TTC549 (cell line): ENCODE data around the gene GSE1.

Experiments
- FAIRE-seq: peaks from 2 replicates; lab custom pipeline; 2012; peaks lifted over from hg19 to GRCh38; lab: Jason Lieb, UNC

Gene GSE1

GRCh38 chr16:85635545-85636140 is 22.5 kb downstream of the GSE1 start:
- FAIRE-seq: no peak

GRCh38 chr16:85636234-85636812 is 23.2 kb downstream of the GSE1 start:
- no peak for FAIRE-seq

GRCh38 chr16:85637061-85637807 is 24.1 kb downstream of the GSE1 start:
- no peak for FAIRE-seq

DNA sequence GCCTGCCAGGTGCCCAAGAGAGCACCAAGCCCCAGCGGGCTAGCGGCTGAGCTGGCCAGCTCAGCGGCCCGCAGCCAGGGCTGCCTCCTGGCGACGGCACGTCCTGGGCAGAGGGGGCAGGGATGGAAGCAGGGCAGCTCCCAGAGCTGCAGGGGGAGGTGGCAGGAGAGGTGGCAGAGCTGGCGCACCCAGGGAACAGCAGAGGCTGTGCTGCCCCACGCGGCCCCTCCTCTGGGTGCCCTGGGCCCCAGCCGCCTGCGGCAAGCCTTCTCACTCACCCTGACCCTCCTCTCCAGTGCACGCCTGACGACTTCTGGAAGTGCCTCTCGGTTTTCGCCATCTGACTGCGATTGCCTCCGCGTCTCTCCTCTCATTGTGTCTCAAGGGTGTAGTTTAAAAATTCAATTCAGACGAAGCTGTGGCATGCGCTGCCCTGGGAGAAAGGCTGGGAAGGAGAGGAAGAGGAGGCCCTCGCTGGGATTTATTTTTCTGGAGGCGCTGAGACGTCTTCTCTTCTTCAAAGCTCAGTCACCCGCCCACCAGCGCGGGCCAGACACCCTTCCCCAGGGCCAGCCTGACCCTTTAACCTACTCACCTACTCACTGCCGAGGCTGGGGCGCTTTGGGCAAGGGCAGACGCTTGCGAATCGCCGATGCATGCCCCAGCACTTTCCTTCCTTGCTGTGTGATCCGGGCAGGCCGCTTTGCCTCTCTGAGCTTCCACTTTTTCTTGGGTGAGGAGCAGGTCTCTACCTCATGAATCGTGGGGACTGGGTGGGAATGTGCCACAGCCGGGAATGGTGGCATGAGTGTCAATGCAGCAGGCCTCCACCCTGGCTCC is 24.9 kb downstream of the GSE1 start:
- no peak for FAIRE-seq

GRCh38 chr16:85638695-85639409 is 25.7 kb downstream of the GSE1 start:
- no peak for FAIRE-seq

DNA sequence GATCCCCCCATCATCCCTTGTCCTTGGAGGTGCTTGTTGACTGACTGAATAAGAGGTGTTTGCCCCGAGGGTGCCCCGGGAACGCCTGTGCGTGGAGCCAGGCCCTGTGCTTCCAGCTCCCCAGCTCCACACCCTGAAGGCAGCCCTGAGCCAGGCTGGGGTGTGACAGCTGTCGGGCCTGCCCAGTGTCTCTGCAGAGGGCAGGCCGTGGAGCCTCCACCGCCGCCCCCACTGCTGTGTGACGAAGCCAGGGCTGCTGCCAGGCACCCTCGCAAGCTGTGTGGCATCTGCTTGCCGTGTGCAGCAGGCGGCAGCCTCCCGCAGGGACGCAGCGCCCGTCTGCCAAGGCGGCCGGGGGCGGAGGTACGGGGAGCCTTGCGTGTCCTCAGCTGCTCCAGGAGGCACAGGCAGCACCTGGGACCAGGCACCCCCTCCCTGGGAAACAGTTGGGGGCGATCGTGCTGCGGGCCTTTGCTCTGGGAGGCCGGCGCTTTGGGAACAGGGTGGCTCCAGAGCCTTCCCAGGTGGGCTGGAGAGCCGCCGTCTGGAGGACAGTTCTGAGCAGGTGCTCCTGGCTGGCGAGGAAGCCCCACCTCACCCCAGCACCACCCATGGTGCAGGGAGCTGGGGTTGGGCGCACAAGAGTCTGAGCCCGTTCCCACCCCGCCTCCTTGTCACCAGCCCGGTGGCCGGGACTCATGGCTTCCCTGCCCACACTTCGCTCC is 26.6 kb downstream of the GSE1 start:
- no peak for FAIRE-seq

DNA sequence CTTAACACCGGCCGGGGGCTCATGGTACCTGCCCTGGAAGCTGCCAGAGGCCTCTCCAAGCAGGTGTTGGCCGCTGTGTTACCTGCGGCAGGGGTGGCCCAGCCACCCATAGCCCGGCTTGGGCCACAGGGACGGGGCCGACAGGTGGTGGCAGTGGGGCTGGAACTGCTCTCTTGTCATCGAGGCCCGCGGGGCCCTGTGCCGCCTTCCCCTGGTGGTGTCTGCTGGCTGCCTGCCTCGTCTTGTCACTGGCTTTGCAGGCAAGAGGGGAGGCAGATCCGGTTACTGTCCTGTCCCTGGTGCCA is 27.1 kb downstream of the GSE1 start:
- FAIRE-seq: no peak

DNA sequence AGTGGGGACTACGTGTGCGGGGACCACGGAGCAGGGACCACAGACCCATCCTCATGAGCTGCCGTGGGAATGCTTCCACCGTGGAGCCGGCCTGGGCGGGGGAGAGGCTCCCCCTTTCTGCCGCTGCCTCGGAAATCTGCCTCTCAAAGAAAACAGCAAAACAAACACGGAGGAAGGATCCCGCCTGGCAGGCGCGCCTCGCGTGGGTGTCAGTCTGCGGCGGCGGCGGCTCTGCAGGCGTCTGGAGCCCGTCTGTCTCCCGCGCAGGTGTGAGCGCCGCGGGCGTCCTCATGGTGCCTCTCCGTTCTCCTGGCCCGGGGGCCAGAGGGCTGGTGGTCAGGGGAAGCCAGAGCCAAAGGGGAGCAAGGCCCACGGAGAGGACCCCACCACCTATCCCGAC is 27.5 kb downstream of the GSE1 start:
- FAIRE-seq: no peak

DNA sequence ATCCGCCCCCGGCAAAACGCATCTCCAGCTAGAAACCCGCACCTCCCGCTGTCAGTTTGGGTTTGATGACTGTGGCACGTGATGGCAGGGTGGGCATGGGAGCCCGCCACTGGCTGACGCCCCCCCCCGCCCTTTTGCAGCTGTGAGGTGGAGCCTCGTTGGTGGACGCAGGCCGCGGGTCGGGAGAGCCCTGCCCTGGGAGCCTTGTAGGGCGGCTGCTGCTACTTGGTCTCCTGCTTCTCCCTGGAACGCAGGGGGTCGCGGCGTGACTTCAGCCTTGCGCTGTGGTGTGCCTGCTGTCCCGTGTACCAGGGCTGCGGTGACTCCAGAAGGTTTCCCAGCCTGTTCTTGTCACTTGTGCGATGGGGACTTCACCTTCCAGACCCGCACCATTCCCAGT is 28.2 kb downstream of the GSE1 start:
- FAIRE-seq: no peak

GRCh38 chr16:85641776-85642176 is 28.7 kb downstream of the GSE1 start:
- FAIRE-seq: no peak

DNA sequence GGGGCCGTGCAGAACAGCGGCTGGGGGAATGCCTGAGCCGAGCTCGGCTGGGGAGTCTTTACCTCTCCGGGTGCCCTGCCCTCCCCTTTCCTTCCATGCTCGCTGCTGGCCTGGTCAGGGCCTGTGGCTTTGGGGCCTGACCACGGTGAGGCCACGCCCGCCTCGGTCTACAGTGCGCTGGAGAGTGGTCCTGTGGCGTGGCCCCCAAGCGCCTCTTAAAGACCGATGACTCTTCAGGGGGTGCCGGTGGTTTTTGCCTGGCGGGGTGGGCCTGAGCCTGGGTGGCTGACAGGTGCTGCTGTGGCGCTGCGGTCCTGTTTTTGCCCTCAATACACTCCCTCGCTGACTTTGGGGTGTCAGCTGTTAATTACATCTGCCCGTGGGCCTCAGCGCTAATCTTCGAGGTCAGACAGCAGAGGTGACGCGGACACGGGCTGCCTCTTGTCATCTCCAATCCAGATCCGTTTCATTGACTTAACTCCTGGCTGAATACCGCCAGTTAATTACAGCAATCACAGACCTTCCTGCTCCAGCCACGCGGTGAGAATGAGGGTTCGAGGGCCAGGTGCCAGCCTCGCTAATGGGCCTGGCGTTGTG is 29.7 kb downstream of the GSE1 start:
- no peak for FAIRE-seq

DNA sequence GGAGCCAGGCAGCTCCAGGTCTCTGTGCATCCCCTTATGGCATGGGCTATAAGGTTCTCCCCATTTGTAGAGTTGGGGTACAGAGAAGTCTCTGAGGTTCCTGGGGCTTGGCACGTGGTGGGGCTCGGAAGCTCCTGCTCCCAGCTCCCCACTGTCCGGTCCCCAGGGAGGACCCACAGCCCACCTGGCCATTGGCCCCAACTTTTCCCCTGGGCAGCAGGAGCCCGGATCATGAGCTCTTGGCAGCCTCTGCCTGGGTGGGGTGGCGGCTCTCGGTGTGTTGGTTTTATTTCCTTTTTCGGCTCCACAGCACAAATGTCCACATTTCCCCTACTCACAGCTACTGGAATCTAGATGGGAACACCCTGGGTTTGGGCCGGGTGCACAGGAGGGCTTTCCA is 30.5 kb downstream of the GSE1 start:
- FAIRE-seq: no peak

DNA sequence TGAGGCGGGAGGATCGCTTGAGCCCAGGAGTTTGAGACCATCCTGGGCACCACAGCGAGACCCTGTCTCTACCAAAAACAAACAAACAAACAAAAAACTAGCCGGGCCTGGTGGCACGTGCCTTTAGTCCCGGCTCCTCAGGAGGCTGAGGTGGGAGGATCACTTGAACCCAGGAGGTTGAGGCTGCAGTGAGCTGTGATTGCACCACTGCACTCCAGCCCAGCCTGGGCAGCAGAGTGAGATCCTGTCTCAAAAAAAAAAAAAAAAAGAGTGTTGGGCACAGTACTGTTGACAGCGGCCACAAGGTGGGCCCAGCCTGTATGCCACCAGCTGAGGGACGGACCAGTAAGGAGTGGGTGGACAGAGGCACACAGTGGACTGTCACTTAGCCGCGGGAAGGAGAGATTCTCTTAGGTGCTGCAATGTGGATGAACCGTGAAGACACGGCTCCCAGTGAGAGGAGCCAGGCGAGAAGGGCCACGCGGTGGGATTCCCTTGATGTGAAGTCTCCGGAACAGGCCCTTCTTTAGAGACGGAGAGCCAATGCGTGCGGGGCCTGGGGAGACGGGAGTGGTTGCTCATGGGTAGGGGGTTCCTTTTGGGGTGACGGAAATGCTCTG is 31.1 kb downstream of the GSE1 start:
- no peak for FAIRE-seq

- FAIRE-seq: no peak
These were observed 32.0 kb downstream of the GSE1 start for GRCh38 chr16:85645021-85645589.

- no peak for FAIRE-seq
These were observed 33.3 kb downstream of the GSE1 start for GRCh38 chr16:85646358-85646907.

GRCh38 chr16:85646976-85647375 is 33.9 kb downstream of the GSE1 start:
- no peak for FAIRE-seq

DNA sequence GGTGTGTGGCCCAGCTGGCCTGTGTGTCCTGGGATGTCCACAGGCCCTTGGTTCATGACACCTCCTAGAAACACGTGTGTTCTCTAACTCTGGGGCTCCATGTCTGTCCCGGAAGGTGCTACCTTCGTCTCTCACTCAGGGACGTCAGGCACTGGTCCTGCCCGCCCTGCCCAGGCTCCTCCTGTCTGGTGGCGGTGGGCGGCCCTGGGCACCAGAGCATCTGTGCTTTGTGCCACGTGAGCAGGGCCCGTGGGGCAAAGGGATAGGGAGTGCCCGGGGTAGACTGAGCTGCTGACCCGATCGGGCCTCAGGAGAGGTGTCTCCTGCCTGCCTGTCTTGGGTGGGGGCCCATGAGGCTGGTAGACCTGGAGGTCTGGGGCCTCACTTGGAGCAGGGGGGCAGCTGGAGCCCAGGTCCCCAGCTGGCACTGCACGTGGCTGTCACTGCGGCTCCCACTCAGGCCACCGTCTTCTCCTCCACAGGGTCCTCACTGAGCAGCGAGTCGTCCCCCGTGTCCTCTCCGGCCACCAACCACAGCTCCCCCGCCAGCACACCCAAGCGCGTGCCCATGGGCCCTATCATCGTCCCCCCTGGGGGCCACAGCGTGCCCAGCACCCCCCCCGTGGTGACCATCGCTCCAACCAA is 35.1 kb downstream of the GSE1 start:
- FAIRE-seq: no peak

DNA sequence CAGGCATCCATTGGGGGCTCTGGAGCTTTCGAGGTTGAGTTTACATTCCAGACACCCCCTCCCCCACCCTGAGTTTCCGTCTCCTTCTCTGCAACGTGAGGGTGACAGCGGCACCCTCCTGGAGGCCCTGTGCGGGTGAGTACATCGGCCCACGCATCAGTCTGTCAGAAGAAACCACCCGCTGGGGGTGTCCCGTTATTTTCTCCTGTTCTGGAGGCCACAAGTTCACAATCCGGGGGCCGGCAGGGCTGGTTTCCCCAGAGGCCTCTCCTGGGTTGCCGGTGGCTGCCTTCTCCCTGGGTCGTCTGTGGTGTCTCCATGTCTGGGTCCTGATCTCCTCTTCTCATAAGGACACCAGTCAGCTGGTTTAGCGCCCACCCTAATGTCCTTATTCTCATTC is 35.7 kb downstream of the GSE1 start:
- no peak for FAIRE-seq

DNA sequence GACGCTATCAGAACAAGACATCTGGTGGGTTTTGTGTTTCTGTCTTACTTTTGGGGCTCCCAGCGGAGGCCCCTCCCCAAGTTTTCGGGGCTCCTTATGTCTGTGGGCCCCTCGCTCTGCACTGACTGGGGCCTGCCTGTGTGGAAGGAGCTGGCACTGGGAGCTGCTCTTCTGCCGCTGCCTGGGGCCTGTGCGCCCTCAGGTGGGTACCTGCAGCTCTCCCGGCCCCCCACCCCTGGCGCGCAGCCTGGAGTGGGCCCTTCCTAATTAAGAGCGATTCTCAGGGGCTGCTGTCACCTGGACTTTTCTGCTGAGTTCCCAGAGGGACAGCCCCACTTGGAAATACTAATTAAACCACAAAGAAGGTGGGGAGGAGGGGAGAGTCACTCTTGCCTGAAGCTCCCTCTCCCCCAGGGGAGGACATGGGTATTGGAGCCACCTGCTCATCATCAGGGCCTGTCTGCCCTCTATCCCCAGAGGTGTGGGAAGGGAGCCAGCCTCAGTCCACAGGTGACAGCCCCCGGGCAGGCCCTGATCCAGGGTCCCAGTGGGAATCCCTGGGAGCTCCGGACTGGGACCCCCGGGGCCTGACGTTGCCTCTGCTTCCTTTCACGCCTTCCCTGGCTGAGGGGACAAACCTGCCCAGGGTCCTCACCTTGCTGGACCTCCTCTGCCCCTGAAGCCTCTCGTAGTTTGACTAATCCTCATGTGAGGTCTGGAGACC is 36.5 kb downstream of the GSE1 start:
- FAIRE-seq: no peak
